Hematopoietic multipotent progenitor cell treated with erythropoietin and hydrocortisone succinate and interleukin-3 and kit ligand, for 6 days (in vitro differentiated cells): ENCODE data around the gene MAP3K21.

Experiments
- DNase-seq: peaks from one replicate; pipeline ENCODE4 v3.0.0-alpha.2; 2015

The MAP3K21 gene

DNA sequence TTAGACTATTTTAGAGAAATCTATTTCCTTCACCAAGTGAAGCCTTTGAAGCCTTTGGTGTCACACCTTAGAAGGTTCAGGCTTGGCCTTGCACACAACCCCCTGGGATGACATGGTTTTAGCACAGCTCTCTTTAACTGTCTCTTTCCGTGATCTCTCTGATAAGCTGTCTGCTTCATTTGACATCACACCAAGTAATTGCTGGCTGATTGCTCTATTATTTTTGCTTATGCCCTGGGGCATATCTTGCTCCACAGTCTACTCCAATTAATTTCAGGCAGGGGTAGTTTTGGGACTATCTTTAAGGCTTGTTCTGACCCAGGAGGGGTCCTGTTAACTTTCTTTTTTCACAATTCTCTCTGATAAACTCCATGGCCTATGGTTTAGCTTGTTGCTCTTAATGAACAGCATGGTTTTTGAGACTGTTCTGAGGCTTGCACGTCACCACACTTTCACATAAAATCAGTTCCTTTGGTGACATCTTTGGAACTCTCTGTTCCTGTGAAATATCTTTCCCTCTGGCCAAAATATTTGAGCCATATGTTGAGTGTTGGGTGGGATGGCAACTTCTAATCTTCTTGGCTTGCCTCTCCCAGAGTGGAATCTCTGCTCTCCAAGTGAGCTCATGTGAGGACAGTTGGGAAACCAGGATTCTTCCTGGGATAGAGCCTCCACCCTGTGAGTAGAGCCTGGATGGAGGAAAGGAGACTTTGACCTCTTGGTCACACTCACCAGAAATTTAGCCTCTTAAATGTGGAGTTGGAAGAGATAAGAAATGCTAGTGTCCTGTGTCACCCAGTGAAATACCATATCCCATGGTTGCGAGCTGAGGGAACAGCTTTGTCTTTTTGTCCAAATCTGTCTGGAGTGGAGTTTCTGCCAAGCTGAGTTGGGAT is 63.6 kb downstream of the MAP3K21 start:
- DNase-seq = no peak

DNA sequence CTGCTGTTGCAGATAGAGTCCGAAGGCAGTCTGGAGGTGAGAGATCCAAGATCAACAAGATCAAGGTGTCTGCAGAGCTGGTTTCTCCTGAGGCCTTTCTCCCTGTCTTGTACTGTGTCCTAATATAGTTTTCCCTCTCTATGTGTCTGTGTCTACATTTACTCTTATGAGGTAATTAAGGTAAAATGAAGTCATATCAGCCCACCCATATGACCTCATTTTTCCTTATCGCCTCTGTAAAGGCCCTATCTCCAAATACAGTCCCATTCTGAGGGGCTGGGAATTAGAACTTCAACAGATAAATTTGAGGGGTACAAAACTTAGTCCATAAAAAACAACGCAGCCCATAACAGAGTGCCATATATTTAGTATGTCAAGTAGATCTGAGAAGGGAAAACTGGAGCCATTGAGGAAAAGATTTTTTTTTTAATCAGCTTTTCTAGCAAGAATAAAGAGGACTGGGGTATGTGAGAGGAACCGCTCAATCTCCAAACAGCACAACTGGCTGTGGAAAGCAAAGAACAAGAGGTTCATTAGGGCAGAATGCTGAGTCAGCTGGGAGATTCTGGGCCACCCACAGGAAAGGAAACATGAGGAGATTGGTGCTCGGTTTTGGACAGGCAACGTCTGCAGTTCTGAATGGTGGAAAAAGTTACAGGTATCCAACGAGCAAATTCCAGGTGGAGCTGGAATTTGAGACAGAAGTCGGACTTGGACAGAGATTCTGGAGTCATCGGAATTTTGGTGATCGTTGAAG is 65.7 kb downstream of the MAP3K21 start:
- DNase-seq = no peak

DNA sequence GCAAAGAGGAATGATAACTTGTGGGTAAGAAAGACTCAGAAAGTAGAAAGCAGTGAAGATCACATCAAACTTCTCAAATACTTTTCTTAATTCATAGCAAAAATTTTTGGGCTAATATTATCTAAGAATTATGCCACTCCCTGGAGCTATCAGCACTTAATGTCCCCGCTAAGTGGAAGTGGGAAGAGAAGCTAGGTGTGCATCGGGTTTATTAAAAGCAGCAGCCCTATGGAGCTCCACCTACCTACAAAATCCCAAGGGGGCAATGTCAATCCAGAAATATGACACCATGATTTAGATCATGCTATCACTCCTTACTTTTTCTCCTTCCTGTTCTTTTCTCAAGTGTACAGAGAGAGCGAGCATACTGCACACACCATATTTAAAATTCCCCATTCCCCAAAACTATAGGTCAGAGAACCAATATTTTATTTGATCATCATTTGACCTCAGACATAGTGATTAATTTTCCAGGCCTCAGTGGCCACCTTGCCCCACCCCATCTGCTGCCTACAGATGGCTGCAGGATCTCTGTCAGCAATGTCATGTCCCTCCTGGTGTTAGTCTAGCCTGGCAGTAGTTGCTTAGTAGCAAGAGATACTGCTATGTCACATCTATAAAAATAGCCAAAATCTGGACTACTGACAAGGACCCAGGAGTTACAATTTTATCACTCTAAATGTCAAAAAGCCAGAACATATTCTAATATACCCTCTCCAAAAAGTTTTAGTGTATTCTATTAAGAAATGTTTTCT is 66.6 kb downstream of the MAP3K21 start:
- DNase-seq = no peak

DNA sequence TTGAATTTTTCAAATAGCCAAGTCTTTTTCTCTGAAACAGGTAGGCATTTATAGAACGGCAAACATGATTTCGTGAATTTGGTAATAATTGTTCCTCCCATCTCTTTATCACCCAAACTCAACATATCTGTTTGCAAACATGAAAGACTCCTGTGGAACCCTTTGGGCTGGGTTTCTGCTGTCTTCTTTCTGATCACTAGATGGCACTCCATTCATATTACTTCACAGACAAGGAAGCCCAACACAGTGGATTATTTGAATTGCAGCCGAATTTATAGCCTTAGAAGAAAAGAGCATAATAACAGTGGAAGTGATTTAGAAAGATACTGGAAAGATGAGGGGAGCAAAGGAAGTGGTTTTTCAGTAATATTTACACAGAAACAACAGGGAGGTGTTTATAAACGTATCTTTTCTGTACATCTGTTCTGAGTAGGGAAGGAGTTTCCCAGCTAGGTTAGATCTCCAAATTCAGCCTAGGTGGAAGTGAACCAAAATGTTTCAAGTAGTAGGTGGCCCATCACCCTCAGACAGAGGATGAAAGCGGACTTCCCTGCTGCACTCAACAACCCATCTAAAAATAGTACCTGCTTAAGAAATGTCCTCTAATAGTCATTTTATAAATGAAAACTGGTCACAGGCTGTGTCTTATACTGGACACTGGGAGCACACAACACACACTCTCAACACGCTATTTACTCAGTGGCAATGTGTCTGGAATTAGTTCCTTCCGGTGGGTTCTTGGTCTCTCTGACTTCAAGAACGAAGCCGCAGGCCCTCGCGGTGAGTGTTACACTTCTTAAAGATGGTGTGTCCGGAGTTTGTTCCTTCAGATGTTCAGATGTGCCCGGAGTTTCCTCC is 67.6 kb downstream of the MAP3K21 start:
- peak; percentile 77 for DNase-seq

DNA sequence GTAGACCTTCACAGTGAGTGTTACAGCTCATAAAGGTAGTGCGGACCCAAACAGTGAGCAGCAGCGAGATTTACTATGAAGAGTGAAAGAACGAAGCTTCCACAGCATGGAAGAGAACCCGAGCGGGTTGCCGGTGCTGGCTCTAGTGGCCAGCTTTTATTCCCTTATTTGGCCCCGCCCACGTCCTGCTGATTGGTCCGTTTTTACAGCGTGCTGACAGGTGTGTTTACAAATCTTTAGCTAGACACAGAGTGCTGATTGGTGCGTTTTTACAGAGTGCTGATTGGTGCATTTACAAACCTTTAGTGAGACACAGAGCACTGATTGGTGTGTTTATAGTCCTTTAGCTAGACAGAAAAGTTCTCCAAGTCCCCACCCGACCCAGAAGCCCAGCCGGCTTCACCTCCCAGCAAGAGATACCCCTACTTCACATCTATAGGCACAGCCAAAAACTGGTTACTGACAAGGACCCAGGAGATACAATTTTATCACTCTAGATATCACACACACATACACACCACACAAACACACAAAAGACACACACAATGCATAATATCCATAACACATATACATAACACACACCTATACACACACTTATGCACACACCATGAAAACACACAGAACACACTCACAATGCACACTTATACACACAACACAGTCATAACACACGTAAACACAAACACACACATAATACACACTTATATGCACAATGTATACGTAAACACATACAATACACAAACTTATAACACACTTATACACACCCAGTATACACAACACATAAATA is 68.5 kb downstream of the MAP3K21 start:
- DNase-seq = no peak

GRCh38 chr1:233406339-233406960 is 78.9 kb downstream of the MAP3K21 start:
- DNase-seq = no peak

GRCh38 chr1:233406994-233407631 is 79.6 kb downstream of the MAP3K21 start:
- no peak for DNase-seq

- DNase-seq = no peak
Observed at GRCh38 chr1:233409540-233409939, 82.0 kb downstream of the MAP3K21 start.

DNA sequence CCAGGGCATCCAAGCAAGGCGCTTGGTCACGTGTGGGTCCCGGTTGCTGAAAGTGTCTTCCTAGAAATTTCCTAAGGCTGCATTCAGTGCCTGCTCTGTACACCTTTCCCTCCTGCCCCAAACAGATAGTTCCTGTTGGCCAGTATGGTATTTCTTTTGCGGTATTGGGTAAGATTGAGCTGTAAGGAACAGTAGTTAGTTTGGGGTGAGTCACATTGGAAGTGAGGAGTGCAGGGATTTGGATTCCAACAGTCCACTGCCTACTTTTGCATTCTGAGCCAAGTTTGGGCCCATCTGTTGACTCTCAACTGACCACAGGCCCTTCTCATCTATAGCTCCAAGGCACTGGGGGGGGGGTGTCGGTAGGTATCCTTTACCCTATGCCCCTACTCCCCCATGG is 83.4 kb downstream of the MAP3K21 start:
- DNase-seq = no peak

DNA sequence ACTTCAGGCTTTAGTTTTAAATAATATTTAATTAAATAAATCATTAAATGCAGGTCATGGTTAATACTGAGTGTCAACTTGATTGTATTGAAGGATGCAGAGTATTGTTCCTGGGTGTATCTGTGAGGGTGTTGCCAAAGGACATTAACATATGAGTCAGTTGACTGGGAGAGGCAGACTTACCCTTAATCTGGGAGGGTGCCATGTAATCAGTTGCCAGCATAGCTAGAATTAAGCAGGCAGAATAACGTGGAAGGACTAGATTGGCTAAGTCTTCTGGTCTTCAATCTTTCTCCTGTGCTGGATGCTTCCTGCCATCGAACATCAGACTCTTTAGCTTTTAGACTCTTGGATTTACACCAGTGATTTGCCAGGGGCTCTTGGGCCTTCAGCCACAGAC is 85.3 kb downstream of the MAP3K21 start:
- DNase-seq = no peak

DNA sequence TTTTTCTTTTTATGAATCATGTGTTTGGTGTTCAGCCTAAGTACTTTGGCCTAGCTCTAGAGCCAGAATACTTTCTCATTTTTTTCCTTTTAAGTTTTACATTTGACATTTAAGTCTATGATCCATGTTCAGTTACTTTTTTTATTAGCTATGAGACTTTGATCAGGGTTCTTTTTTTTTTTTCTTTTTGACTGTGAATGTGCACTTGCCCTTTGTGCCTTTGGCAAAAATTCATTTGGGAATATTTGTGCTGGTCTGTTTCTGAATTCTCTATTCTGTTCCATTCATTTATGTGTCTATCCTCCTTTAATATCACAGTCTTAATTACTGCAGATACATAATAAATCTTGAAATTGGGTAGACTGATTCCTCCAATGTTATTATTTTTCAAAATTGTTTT is 93.8 kb downstream of the MAP3K21 start:
- DNase-seq = no peak

DNA sequence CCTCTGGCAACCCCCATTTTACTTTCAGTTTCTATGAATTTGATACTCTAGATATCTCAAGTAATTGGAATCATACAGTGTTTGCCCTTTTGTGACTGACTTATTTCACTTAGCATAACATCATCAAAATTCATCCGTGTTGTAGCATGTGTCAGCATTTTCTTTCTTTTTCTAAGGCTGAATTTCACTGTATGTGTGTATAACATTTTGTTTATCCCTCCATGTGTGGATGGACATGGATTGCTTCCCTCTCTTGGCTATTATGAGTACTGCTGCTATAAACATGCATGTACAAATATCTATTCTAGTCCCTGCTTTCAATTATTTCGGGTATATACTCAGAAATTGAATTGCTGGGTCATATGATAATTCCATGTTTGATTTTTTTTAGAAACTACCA is 97.3 kb downstream of the MAP3K21 start:
- DNase-seq = no peak

DNA sequence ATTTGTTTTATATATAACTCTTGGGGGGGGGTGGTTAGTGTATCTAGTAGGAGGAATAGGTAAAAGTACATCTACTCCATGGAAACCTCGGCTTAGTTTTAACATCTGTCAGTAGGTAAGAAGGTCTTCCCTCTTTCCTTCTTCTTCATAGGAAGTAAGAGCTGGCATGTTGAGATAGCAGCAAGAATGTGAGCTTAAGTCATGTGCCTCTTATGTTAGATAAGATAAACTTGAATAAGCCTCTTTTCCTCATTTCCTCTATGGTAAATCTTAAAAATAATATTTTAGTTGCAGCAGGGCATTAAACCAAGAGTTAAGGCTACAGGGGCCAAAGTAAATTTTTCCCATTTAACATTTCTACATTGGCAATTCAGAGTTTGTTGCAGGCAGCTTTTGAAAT is 100.4 kb downstream of the MAP3K21 start:
- DNase-seq = no peak

GRCh38 chr1:233431753-233432403 is 104.4 kb downstream of the MAP3K21 start:
- no peak for DNase-seq

- DNase-seq = no peak
Observed at GRCh38 chr1:233432916-233433315, 105.4 kb downstream of the MAP3K21 start.

GRCh38 chr1:233433436-233434210 is 106.1 kb downstream of the MAP3K21 start:
- no peak for DNase-seq
